ENCODE data around the gene ALKBH1. TPM values are rescaled to one million over a fixed set of nuclear protein-coding genes. Genes with fewer than 3 reads are reported as not detected.
"Not testable (repeated sequence)": the region's sequence is repeated elsewhere in the genome, so short reads cannot be mapped to it uniquely, and the experiment has no call there.

Gene ALKBH1, protein sequence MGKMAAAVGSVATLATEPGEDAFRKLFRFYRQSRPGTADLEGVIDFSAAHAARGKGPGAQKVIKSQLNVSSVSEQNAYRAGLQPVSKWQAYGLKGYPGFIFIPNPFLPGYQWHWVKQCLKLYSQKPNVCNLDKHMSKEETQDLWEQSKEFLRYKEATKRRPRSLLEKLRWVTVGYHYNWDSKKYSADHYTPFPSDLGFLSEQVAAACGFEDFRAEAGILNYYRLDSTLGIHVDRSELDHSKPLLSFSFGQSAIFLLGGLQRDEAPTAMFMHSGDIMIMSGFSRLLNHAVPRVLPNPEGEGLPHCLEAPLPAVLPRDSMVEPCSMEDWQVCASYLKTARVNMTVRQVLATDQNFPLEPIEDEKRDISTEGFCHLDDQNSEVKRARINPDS
- 5.9 TPM for total RNA-seq

DNA sequence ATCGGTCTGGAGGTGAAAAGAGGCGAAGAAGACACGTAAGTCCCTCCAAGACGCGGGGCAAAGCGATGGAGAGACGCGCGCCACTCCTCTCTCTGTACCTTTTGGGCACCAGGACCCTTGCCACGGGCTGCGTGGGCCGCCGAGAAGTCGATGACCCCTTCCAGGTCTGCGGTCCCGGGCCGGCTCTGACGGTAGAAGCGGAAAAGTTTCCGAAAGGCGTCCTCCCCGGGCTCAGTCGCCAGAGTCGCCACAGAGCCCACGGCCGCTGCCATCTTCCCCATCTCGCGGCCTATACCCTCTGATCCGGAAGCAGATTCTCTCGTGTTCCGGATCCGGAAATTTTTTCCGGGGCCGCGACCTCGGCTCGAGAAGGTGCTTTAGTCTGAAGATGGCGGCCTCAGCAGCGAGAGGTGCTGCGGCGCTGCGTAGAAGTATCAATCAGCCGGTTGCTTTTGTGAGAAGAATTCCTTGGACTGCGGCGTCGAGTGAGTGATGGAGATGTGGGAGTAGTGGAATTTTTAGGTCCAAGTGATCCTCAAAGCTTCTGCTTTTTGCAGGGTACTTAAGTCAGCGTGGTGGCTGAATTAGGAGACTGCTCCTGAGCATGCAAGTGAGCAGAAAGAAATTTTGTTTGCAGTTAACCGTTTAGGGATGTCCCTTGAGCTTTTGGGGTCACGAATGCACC is at the start of gene ALKBH1, which contains the start of gene SLIRP:
ALKBH1 (minus strand) TSS at position 300 of the 685 bp plus-strand sequence; CDS start at position 281, 19 bp downstream.
SLIRP (plus strand) TSS at position 380 of the 685 bp plus-strand sequence; CDS start at position 389, 9 bp downstream.
- DNase-seq (ENCODE audit: low read depth in 2 of 3, low spot score in 2 of 3) = peak; percentile 74 to 93 (median 86)

DNA sequence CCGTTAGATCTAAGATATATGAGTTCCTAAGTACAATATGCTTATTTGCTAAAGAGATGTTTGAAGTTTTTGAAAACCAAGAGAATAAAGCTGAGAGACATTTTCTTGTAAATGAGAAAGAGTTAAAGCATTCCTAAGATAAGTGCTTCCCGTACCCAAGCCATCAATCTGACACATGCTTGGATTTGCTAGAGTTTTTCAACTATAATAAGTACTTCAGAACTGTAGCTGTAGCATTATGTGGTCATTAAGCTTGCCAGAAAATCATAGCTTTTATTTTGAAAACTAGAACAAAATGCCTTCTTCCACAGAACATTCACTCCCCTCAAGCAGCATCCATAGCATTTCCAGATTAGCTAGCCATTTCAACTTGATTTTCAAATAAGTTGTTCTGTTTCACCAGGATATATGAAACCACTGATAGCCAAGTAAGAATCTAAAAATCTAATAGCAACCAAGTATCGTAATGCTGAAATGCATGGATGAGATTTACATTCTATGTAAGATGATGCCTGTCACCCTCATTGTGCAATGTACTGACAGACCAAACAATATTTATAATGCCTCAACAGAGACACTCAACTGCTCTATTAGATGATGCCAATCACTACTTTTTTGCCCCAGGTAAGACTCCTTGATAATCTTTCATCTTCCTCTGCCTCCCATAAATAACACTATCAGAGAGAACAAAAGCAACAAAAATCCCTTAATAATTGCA is 45.1 kb upstream of the ALKBH1 start:
- no peak for DNase-seq (ENCODE audit: low read depth in 2 of 3, low spot score in 2 of 3)

- no peak for DNase-seq (ENCODE audit: low read depth in 2 of 3, low spot score in 2 of 3)
These were observed 44.4 kb upstream of the ALKBH1 start for GRCh38 chr14:77752266-77752665.

GRCh38 chr14:77747425-77747824 is 39.6 kb upstream of the ALKBH1 start:
- DNase-seq (ENCODE audit: low read depth in 2 of 3, low spot score in 2 of 3) = not testable (repeated sequence)

GRCh38 chr14:77746064-77746702 is 38.4 kb upstream of the ALKBH1 start:
- DNase-seq (ENCODE audit: low read depth in 2 of 3, low spot score in 2 of 3) = no peak

- DNase-seq (ENCODE audit: low read depth in 2 of 3, low spot score in 2 of 3) = no peak
These were observed 33.6 kb upstream of the ALKBH1 start for GRCh38 chr14:77741438-77741837.

- DNase-seq (ENCODE audit: low read depth in 2 of 3, low spot score in 2 of 3) = no peak
These were observed 30.9 kb upstream of the ALKBH1 start for GRCh38 chr14:77738559-77739250.

DNA sequence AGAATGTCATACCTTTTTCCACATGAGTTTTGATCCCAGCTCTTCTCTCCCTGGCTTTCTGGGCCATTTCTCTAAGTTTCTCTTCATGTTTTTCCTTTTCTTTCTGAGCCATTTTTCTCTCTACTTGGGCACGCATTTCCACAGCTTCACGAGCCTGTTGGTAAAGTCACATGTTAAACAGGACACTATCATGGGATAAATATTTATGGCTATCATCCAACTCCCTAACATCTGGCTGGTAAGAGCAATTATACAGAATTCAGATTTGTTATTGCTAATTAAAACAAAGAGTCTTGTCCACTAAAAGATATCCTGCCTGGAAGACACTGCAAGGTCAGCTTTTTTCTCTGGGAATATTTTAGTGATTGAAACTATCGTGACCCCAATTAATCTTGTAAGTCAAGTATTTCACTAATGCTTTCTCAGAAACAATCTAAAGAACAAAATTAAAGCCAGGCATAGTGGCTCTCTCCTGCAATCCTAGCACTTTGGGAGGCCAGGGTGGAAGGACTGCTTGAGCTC is 23.2 kb upstream of the ALKBH1 start:
- no peak for DNase-seq (ENCODE audit: low read depth in 2 of 3, low spot score in 2 of 3)

DNA sequence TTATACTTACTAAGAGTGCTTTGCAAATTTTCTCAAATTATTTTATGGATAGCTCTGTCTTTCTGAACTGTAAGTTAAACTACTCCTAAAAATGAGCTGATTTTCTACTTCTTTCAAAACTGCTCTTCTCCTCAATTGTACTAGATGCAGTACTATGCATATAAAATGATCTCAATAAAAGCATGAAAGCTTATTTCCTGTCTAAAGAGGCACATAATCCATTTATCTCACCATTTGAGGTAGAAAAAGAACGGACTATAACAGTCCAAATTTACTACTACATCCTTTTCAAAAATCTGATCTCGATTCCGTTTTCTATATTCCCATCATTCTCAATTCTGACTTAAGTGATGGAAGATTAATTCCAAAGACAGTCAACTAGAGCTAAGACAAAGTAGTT is 14.5 kb upstream of the ALKBH1 start:
- no peak for DNase-seq (ENCODE audit: low read depth in 2 of 3, low spot score in 2 of 3)

DNA sequence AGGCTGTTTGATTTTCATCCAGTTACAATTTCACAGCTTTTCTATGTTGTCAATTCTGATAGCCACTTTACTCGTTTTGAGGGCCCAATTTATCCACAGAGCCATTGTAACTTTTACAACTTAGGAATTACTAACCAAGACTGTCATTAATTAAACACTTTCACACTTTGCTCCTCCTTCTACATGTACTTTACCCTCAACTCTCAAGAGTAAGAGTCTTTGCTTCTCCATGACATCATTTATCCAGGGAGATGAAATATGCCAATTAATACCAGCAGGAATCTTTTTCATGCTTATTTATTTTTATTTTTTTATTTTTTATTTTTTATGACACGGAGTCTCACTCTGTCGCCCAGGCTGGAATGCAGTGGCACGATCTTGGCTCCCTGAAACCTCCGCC is 13.6 kb upstream of the ALKBH1 start:
- no peak for DNase-seq (ENCODE audit: low read depth in 2 of 3, low spot score in 2 of 3)

DNA sequence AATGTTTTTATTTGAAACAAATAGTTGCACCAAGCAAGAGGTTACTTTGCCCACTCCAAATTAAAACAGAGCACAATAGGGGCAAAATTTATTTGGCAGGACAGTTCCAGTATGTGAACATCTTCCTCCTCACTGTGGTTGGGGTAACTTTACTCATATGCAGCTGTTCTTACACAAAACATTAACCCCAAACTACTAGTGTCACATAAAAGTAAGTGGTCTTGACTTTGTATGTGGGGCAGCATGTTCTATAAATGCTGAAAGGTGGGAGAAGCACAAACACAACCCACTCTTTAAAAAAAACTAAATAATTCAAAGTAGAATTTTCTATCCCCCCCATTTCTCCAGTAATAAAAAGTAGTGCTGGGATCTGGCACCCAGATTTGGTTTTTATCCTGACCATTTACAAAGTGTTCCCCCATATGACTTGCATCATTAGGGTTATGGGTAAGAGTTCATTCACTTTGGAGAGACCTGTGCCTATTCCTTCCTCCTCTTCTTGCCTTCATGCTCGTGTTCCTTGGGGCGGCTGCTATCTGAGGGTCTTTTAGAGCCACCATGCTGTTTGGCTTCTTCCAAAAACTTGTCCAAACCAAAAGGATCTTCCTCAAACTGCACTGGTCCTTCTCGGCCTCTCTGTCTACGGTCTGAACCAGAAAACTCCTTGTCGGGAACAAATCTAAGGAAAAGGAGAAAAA is 9.9 kb upstream of the ALKBH1 start:
- no peak for DNase-seq (ENCODE audit: low read depth in 2 of 3, low spot score in 2 of 3)

GRCh38 chr14:77714926-77715325 is 7.1 kb upstream of the ALKBH1 start:
- no peak for DNase-seq (ENCODE audit: low read depth in 2 of 3, low spot score in 2 of 3)

DNA sequence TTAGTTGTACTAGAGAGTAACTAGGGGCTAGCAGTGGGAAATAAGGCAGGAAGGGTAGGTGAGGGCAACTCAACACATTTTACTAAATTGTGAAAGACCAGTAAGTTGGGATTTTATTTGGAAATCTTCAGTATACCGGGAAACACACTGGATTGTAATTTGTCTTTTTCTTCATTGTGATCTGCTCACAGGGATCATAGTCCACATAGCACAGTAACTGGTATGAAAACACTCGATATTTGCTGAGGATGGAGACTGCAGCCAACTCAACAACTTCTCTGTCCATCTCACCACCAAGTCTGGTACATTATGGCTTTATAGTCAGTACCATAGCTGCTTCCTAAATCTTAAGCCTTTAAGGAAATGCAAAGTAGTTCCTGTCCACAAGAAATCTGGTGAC is 2.5 kb upstream of the ALKBH1 start:
- no peak for DNase-seq (ENCODE audit: low read depth in 2 of 3, low spot score in 2 of 3)

- no peak for DNase-seq (ENCODE audit: low read depth in 2 of 3, low spot score in 2 of 3)
These were observed 1.6 kb upstream of the ALKBH1 start for GRCh38 chr14:77709412-77709811.

DNA sequence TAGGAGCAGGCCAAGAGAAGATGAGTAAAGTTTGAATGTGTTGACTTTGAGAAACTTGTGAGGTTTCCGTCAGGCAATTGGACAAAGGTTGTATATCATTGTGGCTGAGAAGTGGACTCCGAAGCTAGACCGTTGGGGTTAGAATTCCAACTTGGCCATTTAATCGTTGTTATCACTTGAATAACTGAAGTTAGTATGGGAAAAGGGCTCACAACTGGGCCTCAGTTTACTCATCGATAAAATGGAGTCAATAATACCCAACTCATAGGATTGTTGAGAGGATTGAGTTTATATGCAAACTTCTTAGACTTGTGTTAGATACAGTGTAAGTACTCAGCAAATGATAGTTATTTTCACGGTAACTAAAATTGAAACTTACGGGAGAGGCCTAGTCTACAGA is 926 bp upstream of the ALKBH1 start:
- DNase-seq (ENCODE audit: low read depth in 2 of 3, low spot score in 2 of 3) = no peak

DNA sequence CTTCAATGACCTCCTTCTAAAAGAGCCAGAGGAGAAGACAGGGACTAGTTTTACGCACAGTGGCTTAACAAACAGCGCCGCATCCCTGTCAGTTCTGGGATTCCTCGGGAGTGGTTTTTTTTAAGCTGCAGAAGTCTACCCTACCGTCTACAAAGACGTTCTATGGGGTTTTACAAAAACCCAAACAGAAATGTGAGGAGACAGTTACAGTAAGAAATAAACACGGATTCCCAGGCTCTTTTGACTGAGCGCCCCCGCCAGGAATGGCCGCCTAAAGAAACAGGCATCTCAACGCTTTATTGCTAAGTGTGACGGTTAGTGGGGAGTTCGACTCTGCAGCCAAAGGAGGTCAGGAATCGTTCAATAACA is 484 bp downstream of the ALKBH1 start:
- peak; percentile 9 to 40 (median 31) for DNase-seq (ENCODE audit: low read depth in 2 of 3, low spot score in 2 of 3)

GRCh38 chr14:77691259-77691658 is 16.6 kb downstream of the ALKBH1 start:
- DNase-seq (ENCODE audit: low read depth in 2 of 3, low spot score in 2 of 3) = no peak

- no peak for DNase-seq (ENCODE audit: low read depth in 2 of 3, low spot score in 2 of 3)
These were observed 25.7 kb downstream of the ALKBH1 start for GRCh38 chr14:77682158-77682553.

Data from hematopoietic multipotent progenitor cell (in vitro differentiated cells).